Mononuclear cell (primary cell): ENCODE results near the gene ENTPD1. TPM values are rescaled to one million over a fixed set of nuclear protein-coding genes. Genes with fewer than 3 reads are reported as not detected.

Source experiments
- H3K27me3 ChIP-seq: 2 replicates; pipeline ENCODE4 v1.6.0; 2011; ENCODE audit warnings: low read length, control low read depth; ENCODE audit not compliant: insufficient read depth
- H3K4me1 ChIP-seq: 2 replicates; pipeline ENCODE4 v1.5.1; 2011; ENCODE audit warnings: mild to moderate bottlenecking, low read length, control low read depth; ENCODE audit not compliant: insufficient read depth
- H3K4me3 ChIP-seq: 2 replicates; pipeline ENCODE4 v1.5.1; 2011; ENCODE audit warnings: mild to moderate bottlenecking, low read length, moderate library complexity
- H3K9me3 ChIP-seq: 2 replicates; pipeline ENCODE4 v1.5.1; 2011; ENCODE audit warnings: low read depth, mild to moderate bottlenecking, control low read depth, low read length
- total RNA-seq: library from RNA; depleted of rRNA; stranded (reverse); fragments of >200 nt; gene quantifications from one replicate; pipeline ENCODE4 v1.2.3, GENCODE V29; 2012

ENTPD1 gene
- total RNA-seq, 1 donor = 30.1 TPM

GRCh38 chr10:95784279-95784913, 28.4 kb downstream of the ENTPD1 start:
- no peak overlapping the region for H3K4me3 ChIP-seq
- no peaks in the 10 kb centered on the region for H3K27me3 ChIP-seq
- no peaks in the 10 kb centered on the region for H3K9me3 ChIP-seq
- H3K4me1 ChIP-seq = peaks cover 43% of the 10 kb centered on the region

GRCh38 chr10:95785317-95785716, 29.4 kb downstream of the ENTPD1 start:
- no peak overlapping the region for H3K4me3 ChIP-seq
- no peaks in the 10 kb centered on the region for H3K27me3 ChIP-seq
- H3K4me1 ChIP-seq = peaks cover 43% of the 10 kb centered on the region
- no peaks in the 10 kb centered on the region for H3K9me3 ChIP-seq

- Histone ChIP-seq H3K9me3 (no peaks in the 10 kb centered on the region), H3K4me1 (peaks cover 43% of the 10 kb centered on the region), H3K4me3 (no peak overlapping the region), H3K27me3 (no peaks in the 10 kb centered on the region)
Measured at GRCh38 chr10:95785942-95786669, 30.1 kb downstream of the ENTPD1 start.

- Histone ChIP-seq H3K9me3 (no peaks in the 10 kb centered on the region), H3K4me3 (no peak overlapping the region), H3K27me3 (no peaks in the 10 kb centered on the region), H3K4me1 (peaks cover 48% of the 10 kb centered on the region)
Measured at GRCh38 chr10:95787447-95787846, 31.5 kb downstream of the ENTPD1 start.

GRCh38 chr10:95788830-95789229, 32.9 kb downstream of the ENTPD1 start:
- Histone ChIP-seq H3K4me1 (peaks cover 47% of the 10 kb centered on the region), H3K4me3 (no peak overlapping the region), H3K9me3 (no peaks in the 10 kb centered on the region), H3K27me3 (no peaks in the 10 kb centered on the region)

- Histone ChIP-seq H3K27me3 (no peaks in the 10 kb centered on the region), H3K4me3 (no peak overlapping the region), H3K4me1 (peaks cover 46% of the 10 kb centered on the region), H3K9me3 (no peaks in the 10 kb centered on the region)
Measured at GRCh38 chr10:95789902-95790301, 33.9 kb downstream of the ENTPD1 start.

GRCh38 chr10:95790982-95791381, 35.0 kb downstream of the ENTPD1 start:
- Histone ChIP-seq H3K27me3 (no peaks in the 10 kb centered on the region), H3K4me3 (no peak overlapping the region), H3K9me3 (no peaks in the 10 kb centered on the region), H3K4me1 (peaks cover 45% of the 10 kb centered on the region)

GRCh38 chr10:95791425-95791979, 35.5 kb downstream of the ENTPD1 start:
- H3K27me3 ChIP-seq = no peaks in the 10 kb centered on the region
- H3K4me3 ChIP-seq = no peak overlapping the region
- H3K9me3 ChIP-seq = no peaks in the 10 kb centered on the region
- peaks cover 50% of the 10 kb centered on the region for H3K4me1 ChIP-seq

GRCh38 chr10:95792211-95792780, 36.3 kb downstream of the ENTPD1 start:
- peaks cover 54% of the 10 kb centered on the region for H3K4me1 ChIP-seq
- no peaks in the 10 kb centered on the region for H3K27me3 ChIP-seq
- no peaks in the 10 kb centered on the region for H3K9me3 ChIP-seq
- no peak overlapping the region for H3K4me3 ChIP-seq

- H3K9me3 ChIP-seq = no peaks in the 10 kb centered on the region
- H3K4me1 ChIP-seq = peaks cover 54% of the 10 kb centered on the region
- H3K4me3 ChIP-seq = no peak overlapping the region
- H3K27me3 ChIP-seq = no peaks in the 10 kb centered on the region
Measured at GRCh38 chr10:95792874-95793285, 36.9 kb downstream of the ENTPD1 start.

- Histone ChIP-seq H3K4me1 (peaks cover 54% of the 10 kb centered on the region), H3K4me3 (no peak overlapping the region), H3K27me3 (no peaks in the 10 kb centered on the region), H3K9me3 (no peaks in the 10 kb centered on the region)
Measured at GRCh38 chr10:95793401-95794045, 37.6 kb downstream of the ENTPD1 start.

GRCh38 chr10:95794195-95794594, 38.2 kb downstream of the ENTPD1 start:
- no peaks in the 10 kb centered on the region for H3K27me3 ChIP-seq
- peaks cover 54% of the 10 kb centered on the region for H3K4me1 ChIP-seq
- H3K4me3 ChIP-seq = no peak overlapping the region
- no peaks in the 10 kb centered on the region for H3K9me3 ChIP-seq

GRCh38 chr10:95795602-95796001, 39.6 kb downstream of the ENTPD1 start:
- H3K9me3 ChIP-seq = no peaks in the 10 kb centered on the region
- no peaks in the 10 kb centered on the region for H3K27me3 ChIP-seq
- no peak overlapping the region for H3K4me3 ChIP-seq
- H3K4me1 ChIP-seq = peaks cover 54% of the 10 kb centered on the region

- H3K4me1 ChIP-seq = peaks cover 49% of the 10 kb centered on the region
- no peak overlapping the region for H3K4me3 ChIP-seq
- no peaks in the 10 kb centered on the region for H3K9me3 ChIP-seq
- no peaks in the 10 kb centered on the region for H3K27me3 ChIP-seq
Measured at GRCh38 chr10:95796504-95796903, 40.5 kb downstream of the ENTPD1 start.
